Testis (tissue), 2 donors: ENCODE data around the gene TMEM8B.

ENCODE experiments used
- CTCF ChIP-seq, 3 experiments: fragments of 450-650 bp in 2 of 3; fragments of 200-600 bp in 1 of 3; sonication (generic) in 1 of 3; IDR thresholded peaks; one replicate each; pipeline ENCODE4 v1.5.1; 2016 to 2019; ENCODE audit warnings: antibody characterized with exemption in 3 of 3, mild to moderate bottlenecking in 2 of 3, moderate library complexity in 1 of 3
- POLR2A ChIP-seq: fragments of 450-650 bp; IDR thresholded peaks from one replicate; pipeline ENCODE4 v1.6.1; 2017; ENCODE audit warnings: antibody characterized with exemption, mild to moderate bottlenecking, moderate library complexity

DNA sequence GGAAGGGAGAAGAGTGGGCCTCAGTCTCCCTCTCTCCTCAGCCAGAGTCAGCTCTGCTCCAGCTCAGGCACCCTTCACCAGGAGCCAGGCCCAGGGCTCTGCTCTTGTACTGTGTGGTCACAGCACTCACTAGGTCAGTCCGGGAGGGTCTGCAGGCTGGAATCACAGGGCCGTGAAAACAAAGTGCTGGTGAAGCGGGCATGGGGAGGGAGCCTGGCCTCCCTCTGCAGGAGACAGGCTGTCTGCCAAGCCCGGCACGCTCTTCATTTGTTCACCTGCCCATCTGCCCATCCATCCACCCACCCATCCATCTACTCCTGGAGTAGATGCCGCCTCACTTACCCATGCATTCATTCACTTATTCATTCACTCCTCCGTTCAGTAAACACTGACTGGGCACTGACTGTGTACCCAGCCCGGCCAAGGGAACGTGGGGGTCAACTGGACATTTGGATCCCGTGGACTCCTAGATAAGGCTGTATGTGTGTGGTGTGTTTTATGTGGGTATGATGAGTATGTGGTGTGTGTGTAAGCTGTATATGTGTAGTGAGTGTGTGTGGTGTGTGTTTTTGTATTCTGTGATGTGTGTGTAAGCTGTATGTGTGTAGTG lies 83.9 kb downstream of the TMEM8B start:
- TF ChIP-seq CTCF (IDR thresholded peaks at IDR 0.05), result no peak
- TF ChIP-seq POLR2A, result no peak
